HEK293 (cell line): Measurements from ENCODE around the gene SCAMP3.
A peak's percentile ranks its signal among the peaks of the same experiment; 100 is the strongest.

Experiments
- GFI1B ChIP-seq: fragments of 450-650 bp; formaldehyde crosslinking; IDR thresholded peaks from 2 replicates; pipeline ENCODE4 v1.5.1; 2016; ENCODE audit warnings: missing biosample characterization, missing genetic modification characterization
- KLF16 ChIP-seq: fragments of 450-650 bp; formaldehyde crosslinking; IDR thresholded peaks from 2 replicates; pipeline ENCODE4 v1.5.1; 2017; ENCODE audit warnings: missing biosample characterization, missing genetic modification characterization
- PRDM1 ChIP-seq: fragments of 450-650 bp; formaldehyde crosslinking; IDR thresholded peaks from 2 replicates; pipeline ENCODE4; 2016; ENCODE audit warnings: missing biosample characterization, missing genetic modification characterization
- SP7 ChIP-seq: fragments of 450-650 bp; formaldehyde crosslinking; IDR thresholded peaks from 2 replicates; pipeline ENCODE4 v1.5.1; 2016; ENCODE audit warnings: missing biosample characterization, missing genetic modification characterization
- TRIM28 ChIP-seq: IDR thresholded peaks from 2 replicates; pipeline ENCODE4 v1.6.1; 2011; ENCODE audit warnings: low read length, control low read depth, borderline replicate concordance
- TSHZ1 ChIP-seq: fragments of 450-650 bp; formaldehyde crosslinking; IDR thresholded peaks from 2 replicates; pipeline ENCODE4 v1.5.1; 2016; ENCODE audit warnings: missing biosample characterization, missing genetic modification characterization, borderline replicate concordance
- WT1 ChIP-seq: fragments of 450-650 bp; formaldehyde crosslinking; IDR thresholded peaks from 2 replicates; pipeline ENCODE4 v1.5.1; 2016; ENCODE audit warnings: missing biosample characterization, missing genetic modification characterization
- ZBTB17 ChIP-seq: fragments of 450-650 bp; formaldehyde crosslinking; IDR thresholded peaks from 2 replicates; pipeline ENCODE4 v1.5.1; 2016; ENCODE audit warnings: missing biosample characterization, missing genetic modification characterization
- ZBTB44 ChIP-seq: fragments of 450-650 bp; IDR thresholded peaks from 2 replicates; pipeline ENCODE4 v1.5.1; 2018; ENCODE audit warnings: missing biosample characterization, mild to moderate bottlenecking, missing genetic modification characterization
- ZFP41 ChIP-seq: fragments of 450-650 bp; formaldehyde crosslinking; IDR thresholded peaks from 2 replicates; pipeline ENCODE4 v1.5.1; 2016; ENCODE audit warnings: missing biosample characterization, missing genetic modification characterization, borderline replicate concordance
- ZIC2 ChIP-seq: fragments of 450-650 bp; formaldehyde crosslinking; IDR thresholded peaks from 2 replicates; pipeline ENCODE4 v1.5.1; 2016; ENCODE audit warnings: missing biosample characterization, missing genetic modification characterization
- ZNF16 ChIP-seq: fragments of 450-650 bp; formaldehyde crosslinking; IDR thresholded peaks from 2 replicates; pipeline ENCODE4 v1.5.1; 2016; ENCODE audit warnings: low read depth, missing biosample characterization, missing genetic modification characterization
- ZNF174 ChIP-seq: fragments of 450-650 bp; formaldehyde crosslinking; IDR thresholded peaks from 2 replicates; pipeline ENCODE4 v1.5.0; 2017; ENCODE audit warnings: missing biosample characterization, mild to moderate bottlenecking, missing genetic modification characterization
- ZNF18 ChIP-seq: fragments of 450-650 bp; formaldehyde crosslinking; IDR thresholded peaks from 2 replicates; pipeline ENCODE4 v1.5.1; 2016; ENCODE audit warnings: missing biosample characterization, missing genetic modification characterization
- ZNF2 ChIP-seq: fragments of 450-650 bp; formaldehyde crosslinking; IDR thresholded peaks from 2 replicates; pipeline ENCODE4 v1.5.1; 2016; ENCODE audit warnings: missing biosample characterization, missing genetic modification characterization
- ZNF24 ChIP-seq: fragments of 450-650 bp; formaldehyde crosslinking; IDR thresholded peaks from 2 replicates; pipeline ENCODE4 v1.5.1; 2016; ENCODE audit warnings: missing biosample characterization, missing genetic modification characterization
- ZNF324 ChIP-seq: fragments of 450-650 bp; formaldehyde crosslinking; IDR thresholded peaks from 2 replicates; pipeline ENCODE4 v1.5.1; 2016; ENCODE audit warnings: missing biosample characterization, missing genetic modification characterization
- ZNF335 ChIP-seq: fragments of 450-650 bp; formaldehyde crosslinking; conservative IDR thresholded peaks from 2 replicates; pipeline ENCODE4 v1.5.1; 2016; ENCODE audit warnings: missing biosample characterization, missing genetic modification characterization
- ZNF394 ChIP-seq: fragments of 450-650 bp; formaldehyde crosslinking; IDR thresholded peaks from 2 replicates; pipeline ENCODE4 v1.5.1; 2016; ENCODE audit warnings: missing biosample characterization, missing genetic modification characterization, mild to moderate bottlenecking, moderate library complexity, borderline replicate concordance
- ZNF423 ChIP-seq: fragments of 450-650 bp; formaldehyde crosslinking; IDR thresholded peaks from 2 replicates; pipeline ENCODE4 v1.5.1; 2016; ENCODE audit warnings: missing biosample characterization, missing genetic modification characterization
- ZNF501 ChIP-seq: fragments of 450-650 bp; formaldehyde crosslinking; IDR thresholded peaks from 2 replicates; pipeline ENCODE4 v1.5.1; 2016; ENCODE audit warnings: missing biosample characterization, missing genetic modification characterization
- ZNF548 ChIP-seq: fragments of 450-650 bp; formaldehyde crosslinking; IDR thresholded peaks from 2 replicates; pipeline ENCODE4 v1.5.1; 2016; ENCODE audit warnings: missing biosample characterization, missing genetic modification characterization
- ZNF555 ChIP-seq: fragments of 450-650 bp; formaldehyde crosslinking; conservative IDR thresholded peaks from 2 replicates; pipeline ENCODE4 v1.5.1; 2017; ENCODE audit warnings: missing biosample characterization, mild to moderate bottlenecking, missing genetic modification characterization, inconsistent platforms
- ZNF580 ChIP-seq: fragments of 450-650 bp; formaldehyde crosslinking; IDR thresholded peaks from 2 replicates; pipeline ENCODE4 v1.5.1; 2016; ENCODE audit warnings: missing biosample characterization, missing genetic modification characterization
- ZNF600 ChIP-seq: fragments of 450-650 bp; formaldehyde crosslinking; IDR thresholded peaks from 2 replicates; pipeline ENCODE4 v1.5.1; 2016; ENCODE audit warnings: missing biosample characterization, missing genetic modification characterization
- ZNF629 ChIP-seq: fragments of 450-650 bp; formaldehyde crosslinking; IDR thresholded peaks from 2 replicates; pipeline ENCODE4 v1.5.1; 2017; ENCODE audit warnings: missing biosample characterization, missing genetic modification characterization
- ZNF645 ChIP-seq: fragments of 450-650 bp; formaldehyde crosslinking; IDR thresholded peaks from 2 replicates; pipeline ENCODE4; 2016; ENCODE audit warnings: missing biosample characterization, missing genetic modification characterization
- ZNF777 ChIP-seq: fragments of 450-650 bp; formaldehyde crosslinking; IDR thresholded peaks from 2 replicates; pipeline ENCODE4 v1.5.1; 2017; ENCODE audit warnings: missing biosample characterization, missing genetic modification characterization, borderline replicate concordance
- ZNF785 ChIP-seq: fragments of 450-650 bp; formaldehyde crosslinking; IDR thresholded peaks from 2 replicates; pipeline ENCODE4 v1.5.1; 2016; ENCODE audit warnings: missing biosample characterization, missing genetic modification characterization
- ZNF792 ChIP-seq: fragments of 450-650 bp; formaldehyde crosslinking; IDR thresholded peaks from 2 replicates; pipeline ENCODE4 v1.5.1; 2016; ENCODE audit warnings: missing biosample characterization, missing genetic modification characterization
- ZNF843 ChIP-seq: fragments of 450-650 bp; formaldehyde crosslinking; IDR thresholded peaks from 2 replicates; pipeline ENCODE4 v1.5.1; 2016; ENCODE audit warnings: missing biosample characterization, missing genetic modification characterization
- ZSCAN30 ChIP-seq: fragments of 450-650 bp; IDR thresholded peaks from 2 replicates; pipeline ENCODE4 v1.5.1; 2018; ENCODE audit warnings: missing biosample characterization, mild to moderate bottlenecking, missing genetic modification characterization, moderate library complexity

The SCAMP3 gene

GRCh38 chr1:155226910-155227260 lies 35.3 kb downstream of the SCAMP3 start (continued):
- TF ChIP-seq KLF16 (no peak), ZNF18 (tag by site-specific recombination) (no peak), ZBTB17 (peak; percentile 86), ZNF843 (0 out of 2 replicates have a peak, but pooled peaks have one; percentile 32), ZNF548 (tag by site-specific recombination) (no peak), ZNF645 (tag by site-specific recombination) (no peak), PRDM1 (tag by site-specific recombination) (no peak), TRIM28 (no peak), ZNF174 (tag by site-specific recombination) (no peak), ZNF777 (no peak), ZBTB44 (tag by site-specific recombination) (no peak), ZNF394 (tag by site-specific recombination) (0 out of 2 replicates have a peak, but pooled peaks have one; percentile 13), ZNF555 (tag by site-specific recombination) (no peak), ZNF24 (tag by site-specific recombination) (peak; percentile 99), ZFP41 (tag by site-specific recombination) (no peak), ZNF792 (tag by site-specific recombination) (no peak), SP7 (no peak), ZNF785 (tag by site-specific recombination) (no peak), ZNF423 (tag by site-specific recombination) (no peak; the same call in 1 of the 2 replicates), TSHZ1 (tag by site-specific recombination) (no peak), WT1 (peak; percentile 8; the same call in 1 of the 2 replicates), ZNF501 (peak; percentile 26; the same call in 1 of the 2 replicates), ZNF16 (tag by site-specific recombination) (no peak), GFI1B (tag by site-specific recombination) (no peak), ZNF600 (tag by site-specific recombination) (peak; percentile 90), ZNF580 (tag by site-specific recombination) (0 out of 2 replicates have a peak, but pooled peaks have one; percentile 12), ZNF324 (tag by site-specific recombination) (peak; percentile 33; the same call in 1 of the 2 replicates), ZIC2 (tag by site-specific recombination) (no peak), ZNF335 (tag by site-specific recombination) (peak; percentile 63), ZNF2 (tag by site-specific recombination) (peak; percentile 84; the same call in 1 of the 2 replicates), ZSCAN30 (tag by site-specific recombination) (no peak), ZNF629 (no peak)
